Activated T-cell treated with anti-CD3 and anti-CD28 coated beads, Interleukin-2, amount 50 U/mL, for 72 hours (primary cell): ENCODE measurements around the gene EFCAB5. TPM values are rescaled to one million over a fixed set of nuclear protein-coding genes. Genes with fewer than 3 reads are reported as not detected.
A peak's percentile ranks its signal among the peaks of the same experiment; 100 is the strongest.
"Not testable (repeated sequence)": the region's sequence is repeated elsewhere in the genome, so short reads cannot be mapped to it uniquely, and the experiment has no call there.

Experiments used
- ATAC-seq, 2 donors: fragments of 150-1000 bp; cut with Tn5 transposase; replicated peaks in 1 of 2; 2 replicates each; pipeline ENCODE4 v1.10.0; 2021; ENCODE audit warnings: moderate library complexity in 2 of 2, mild to moderate bottlenecking in 1 of 2
- DNase-seq, 2 donors: peaks; one replicate each; pipeline ENCODE4 v3.0.0; 2021 to 2022; ENCODE audit warnings: mixed read lengths in 1 of 2
- H3K27ac Mint-ChIP-seq: one replicate; pipeline ENCODE4 v1.8.0; 2022; ENCODE audit warnings: mild to moderate bottlenecking, moderate library complexity, mixed read lengths
- H3K27me3 Mint-ChIP-seq: one replicate; pipeline ENCODE4 v1.8.0; 2022; ENCODE audit warnings: low read depth, mixed read lengths
- H3K36me3 Mint-ChIP-seq, 2 donors: one replicate each; pipeline ENCODE4 v1.8.0; 2022; ENCODE audit warnings: mixed read lengths in 2 of 2, mild to moderate bottlenecking in 1 of 2; ENCODE audit not compliant: insufficient read depth in 2 of 2
- H3K4me1 Mint-ChIP-seq: one replicate; pipeline ENCODE4 v1.8.0; 2022; ENCODE audit warnings: low read depth, mixed read lengths
- H3K4me3 Mint-ChIP-seq, 2 donors: one replicate each; pipeline ENCODE4 v1.8.0; 2022; ENCODE audit warnings: mild to moderate bottlenecking in 2 of 2, mixed read lengths in 2 of 2, moderate library complexity in 2 of 2
- H3K9me3 Mint-ChIP-seq, 2 donors: one replicate each; pipeline ENCODE4 v1.8.0; 2022; ENCODE audit warnings: mixed read lengths in 2 of 2
- total RNA-seq, 2 donors: library from RNA; stranded (reverse); gene quantifications; one replicate each; pipeline ENCODE4 v1.2.3, GENCODE V29; 2022

EFCAB5 gene
- total RNA-seq, 2 donors from 2014 or later, result 0.81 to 1.7 TPM

- no peaks in the 10 kb centered on the region for H3K36me3 Mint-ChIP-seq
- no peaks in the 10 kb centered on the region for H3K9me3 Mint-ChIP-seq
- ATAC-seq (no peak), DNase-seq (no peak)
- peaks cover 17% of the 10 kb centered on the region for H3K27me3 Mint-ChIP-seq
- H3K4me3 Mint-ChIP-seq, result no peak overlapping the region
- peaks cover 9% of the 10 kb centered on the region for H3K4me1 Mint-ChIP-seq
- H3K27ac Mint-ChIP-seq, result no peak overlapping the region
Observed at GRCh38 chr17:30095507-30096244, 154.2 kb downstream of the EFCAB5 start.

DNA sequence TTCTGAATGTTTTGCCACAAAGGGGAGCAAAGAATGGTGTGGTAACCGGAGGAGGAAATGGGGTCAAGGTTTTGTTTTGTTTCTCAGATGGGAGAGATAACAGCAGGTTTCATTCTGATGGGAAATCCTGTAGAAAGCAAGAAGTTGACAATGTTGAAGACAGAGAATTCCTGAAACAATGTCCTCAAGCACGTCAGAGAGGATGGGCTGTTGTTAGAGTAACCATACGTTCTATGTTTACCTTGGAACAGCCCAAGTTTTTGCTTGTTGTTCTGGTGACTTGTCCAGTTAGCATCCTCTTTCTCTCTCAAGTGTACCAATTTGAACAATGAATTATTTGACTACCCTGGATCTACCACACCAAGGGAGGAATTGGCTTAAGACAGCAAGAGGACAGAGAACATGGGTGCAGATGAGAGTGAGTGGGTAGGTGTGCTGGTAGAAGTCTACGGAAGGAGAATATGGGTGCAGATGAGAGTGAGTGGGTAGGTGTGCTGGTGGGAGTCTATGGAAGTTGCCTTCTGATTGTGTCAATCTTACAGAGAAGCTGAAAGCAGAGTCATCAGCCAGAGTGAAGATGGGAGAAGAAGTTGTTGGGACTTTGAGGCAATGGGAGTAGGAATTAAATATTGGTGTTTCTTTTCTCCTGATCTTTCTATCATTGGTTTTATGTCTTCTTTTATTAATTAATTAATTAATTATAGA lies 160.4 kb downstream of the EFCAB5 start:
- Mint-ChIP-seq H3K9me3 (no peaks in the 10 kb centered on the region), H3K27ac (no peak overlapping the region), H3K36me3 (no peaks in the 10 kb centered on the region), H3K27me3 (peaks cover 12% of the 10 kb centered on the region), H3K4me3 (no peak overlapping the region), H3K4me1 (peaks cover 10% of the 10 kb centered on the region)
- no peak for DNase-seq
- no peak for ATAC-seq

DNA sequence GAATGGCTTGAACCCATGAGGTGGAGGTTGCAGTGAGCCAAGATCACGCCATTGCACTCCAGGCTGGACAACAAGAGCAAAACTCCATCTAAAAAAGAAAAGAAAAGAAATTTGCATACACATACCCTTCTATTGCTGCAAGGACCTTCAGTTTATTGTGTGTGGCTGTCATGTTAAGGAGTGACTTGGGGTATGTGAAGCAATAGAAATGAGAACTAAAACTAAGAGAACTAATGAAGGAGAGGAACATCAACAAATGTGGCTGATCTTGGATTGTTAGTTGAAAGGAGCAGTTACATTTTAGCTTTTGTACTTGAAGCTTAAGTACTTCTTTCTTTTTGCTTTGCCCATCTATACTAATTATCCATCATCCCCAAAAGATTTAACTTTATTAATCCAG lies 162.5 kb downstream of the EFCAB5 start:
- H3K36me3 Mint-ChIP-seq, result no peaks in the 10 kb centered on the region
- H3K27me3 Mint-ChIP-seq, result peaks cover 12% of the 10 kb centered on the region
- ATAC-seq (no peak), DNase-seq (no peak)
- no peak overlapping the region for H3K4me3 Mint-ChIP-seq
- no peaks in the 10 kb centered on the region for H3K9me3 Mint-ChIP-seq
- no peak overlapping the region for H3K27ac Mint-ChIP-seq
- H3K4me1 Mint-ChIP-seq, result peaks cover 10% of the 10 kb centered on the region

GRCh38 chr17:30104575-30105339 lies 163.3 kb downstream of the EFCAB5 start:
- Mint-ChIP-seq H3K27me3 (peaks cover 12% of the 10 kb centered on the region), H3K4me1 (peaks cover 10% of the 10 kb centered on the region), H3K4me3 (peak overlapping the region; percentile 82 to 90), H3K36me3 (no peaks in the 10 kb centered on the region), H3K9me3 (no peaks in the 10 kb centered on the region), H3K27ac (peak overlapping the region; percentile 66)
- ATAC-seq (peak; percentile 90 to 94), DNase-seq (peak; percentile 73 to 79)

DNA sequence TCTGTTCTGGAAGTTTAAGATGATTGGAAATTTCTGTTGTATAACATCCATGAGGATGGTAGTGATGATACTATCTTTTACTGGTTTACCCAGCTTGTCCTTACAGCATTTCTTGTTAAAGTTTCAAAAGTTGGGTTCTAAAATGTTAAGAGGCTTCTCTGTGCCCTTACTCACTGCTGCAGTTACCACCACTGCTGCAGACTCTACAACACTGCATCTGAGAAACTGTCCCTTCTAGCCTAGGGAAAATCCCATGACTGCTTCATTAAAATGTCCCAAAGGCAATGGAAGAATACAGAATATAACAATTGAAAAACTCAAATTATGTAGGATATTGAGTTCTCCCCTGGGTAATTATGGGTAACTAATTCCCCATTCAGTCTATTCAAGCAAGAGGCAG lies 171.4 kb downstream of the EFCAB5 start:
- H3K27ac Mint-ChIP-seq, result no peak overlapping the region
- ATAC-seq (no peak), DNase-seq (no peak)
- H3K9me3 Mint-ChIP-seq, result no peaks in the 10 kb centered on the region
- H3K27me3 Mint-ChIP-seq, result peaks cover 5% of the 10 kb centered on the region
- H3K36me3 Mint-ChIP-seq, result peaks cover 3% of the 10 kb centered on the region in 2 donors
- no peak overlapping the region for H3K4me3 Mint-ChIP-seq
- peaks cover 30% of the 10 kb centered on the region for H3K4me1 Mint-ChIP-seq

DNA sequence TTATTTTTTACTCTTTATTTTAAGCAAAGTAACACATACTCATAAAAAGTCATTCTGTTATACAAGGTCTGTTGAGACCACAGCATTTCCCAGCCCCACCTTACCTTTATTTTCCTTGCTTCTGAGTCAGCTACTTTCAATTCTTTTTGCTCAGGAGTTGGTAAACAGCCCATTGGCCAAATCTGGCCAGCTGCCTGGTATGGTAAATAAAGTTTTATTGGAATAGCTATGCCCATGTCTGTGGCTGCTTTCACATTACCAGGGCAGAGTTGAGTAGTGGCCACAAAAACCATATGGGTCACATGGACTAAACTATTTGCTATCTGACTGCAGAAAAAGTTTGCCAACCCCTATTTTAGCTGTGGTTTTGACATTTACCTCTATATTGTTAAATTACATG lies 171.8 kb downstream of the EFCAB5 start:
- peaks cover 5% of the 10 kb centered on the region for H3K27me3 Mint-ChIP-seq
- H3K36me3 Mint-ChIP-seq, result peaks cover 3% of the 10 kb centered on the region in 2 donors
- DNase-seq (peak; percentile 45 to 46), ATAC-seq (peak; percentile 47 to 58)
- H3K4me3 Mint-ChIP-seq, result peak overlapping the region in 1 of 2 donors; percentile 10
- H3K4me1 Mint-ChIP-seq, result peaks cover 34% of the 10 kb centered on the region
- H3K27ac Mint-ChIP-seq, result peak overlapping the region; percentile 38
- no peaks in the 10 kb centered on the region for H3K9me3 Mint-ChIP-seq

GRCh38 chr17:30116345-30116660 lies 174.9 kb downstream of the EFCAB5 start:
- no peak for DNase-seq
- Mint-ChIP-seq H3K4me3 (peak overlapping the region; percentile 90 to 95), H3K27me3 (peaks cover 5% of the 10 kb centered on the region), H3K9me3 (no peaks in the 10 kb centered on the region), H3K36me3 (peaks cover 4 to 19% of the 10 kb centered on the region in 2 donors), H3K27ac (peak overlapping the region; percentile 97), H3K4me1 (peaks cover 61% of the 10 kb centered on the region)
- ATAC-seq, result no peak

DNA sequence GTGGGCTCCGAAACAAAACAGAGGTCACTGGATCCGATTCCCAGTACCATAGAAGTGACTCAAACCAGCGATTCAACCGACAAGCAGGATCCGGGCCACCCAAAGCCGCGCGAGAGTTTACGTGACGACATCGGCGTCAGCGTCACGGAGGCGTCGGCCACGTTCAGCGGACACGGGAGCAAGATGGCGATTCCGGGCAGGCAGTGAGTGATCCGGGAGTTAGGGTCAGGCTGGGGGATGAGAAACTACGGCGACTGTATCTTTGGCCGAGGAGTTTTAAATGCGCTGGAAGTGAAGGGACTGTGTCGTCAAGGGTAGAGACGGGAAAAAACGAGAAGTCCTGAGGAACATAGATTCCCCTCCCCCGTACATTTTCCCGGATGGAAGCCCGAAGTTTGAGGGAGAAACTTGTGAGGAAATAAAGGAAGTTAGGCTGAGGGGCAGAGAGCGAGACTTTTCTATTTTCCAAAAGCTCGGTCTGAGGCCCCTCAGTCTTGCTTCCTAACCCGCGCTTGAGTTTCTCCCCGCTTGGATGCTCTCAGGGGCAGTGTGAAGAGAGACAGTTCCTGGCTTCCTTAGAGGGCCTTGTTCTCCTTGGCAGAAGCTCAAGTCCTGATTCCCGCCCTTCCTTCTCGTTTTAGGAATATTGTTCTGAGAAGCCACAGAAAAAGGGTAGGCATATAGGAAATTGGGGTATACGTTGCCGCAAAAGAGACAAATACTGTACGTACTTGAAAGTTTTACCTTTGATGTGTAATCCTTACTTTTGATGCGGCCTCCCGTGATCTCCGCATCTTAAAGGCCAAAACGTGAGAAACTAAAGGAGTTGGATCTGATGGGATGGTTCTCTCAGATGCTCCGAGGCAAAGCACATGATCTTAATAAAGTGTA lies 175.5 kb downstream of the EFCAB5 start, which contains the start of gene NSRP1:
Gene NSRP1, plus strand, starts transcription at position 156 of the 891 bp plus-strand sequence. Its CDS starts 28 bp downstream, at position 184.
- Mint-ChIP-seq H3K27ac (peak within 1 kb of the TSS; percentile 97), H3K27me3 (peaks cover 5% of the 10 kb centered on the region), H3K4me3 (peak within 1 kb of the TSS; percentile 90 to 95), H3K4me1 (peaks cover 67% of the 10 kb centered on the region), H3K36me3 (peaks cover 6 to 19% of the 10 kb centered on the region in 2 donors), H3K9me3 (no peaks in the 10 kb centered on the region)
- peak; percentile 89 to 92 for ATAC-seq
- peak; percentile 95 for DNase-seq

DNA sequence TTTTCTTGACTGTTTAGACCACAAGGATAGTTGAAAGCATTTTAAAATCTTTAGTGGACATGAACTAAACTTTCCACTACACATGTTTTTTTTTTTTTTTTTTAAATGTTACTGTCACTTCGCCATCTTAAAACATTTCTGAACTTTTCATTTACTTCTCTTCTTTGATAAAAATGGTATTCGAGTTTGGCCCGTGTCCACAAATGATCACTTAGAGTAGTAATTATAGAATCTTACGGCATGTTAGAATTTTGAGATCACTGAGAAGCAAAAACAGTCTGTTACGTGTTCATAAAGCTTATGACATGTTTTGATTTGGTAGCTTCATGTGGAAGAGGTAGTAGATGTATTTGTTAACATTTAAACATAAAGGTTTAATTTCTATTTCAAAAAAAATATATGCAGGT lies 176.2 kb downstream of the EFCAB5 start:
- H3K27me3 Mint-ChIP-seq, result peaks cover 5% of the 10 kb centered on the region
- H3K9me3 Mint-ChIP-seq, result no peaks in the 10 kb centered on the region
- H3K27ac Mint-ChIP-seq, result peak overlapping the region; percentile 97
- ATAC-seq, result no peak
- no peak for DNase-seq
- H3K36me3 Mint-ChIP-seq, result peaks cover 6 to 19% of the 10 kb centered on the region in 2 donors
- H3K4me3 Mint-ChIP-seq, result peak overlapping the region; percentile 90 to 95
- peaks cover 65% of the 10 kb centered on the region for H3K4me1 Mint-ChIP-seq

GRCh38 chr17:30118635-30119034 lies 177.2 kb downstream of the EFCAB5 start:
- Mint-ChIP-seq H3K4me1 (peaks cover 56% of the 10 kb centered on the region), H3K4me3 (peak overlapping the region; percentile 90 to 95), H3K27ac (peak overlapping the region; percentile 97), H3K36me3 (peaks cover 6 to 20% of the 10 kb centered on the region in 2 donors)
- H3K9me3 Mint-ChIP-seq, DNase-seq, ATAC-seq, H3K27me3 Mint-ChIP-seq: not testable (repeated sequence)

DNA sequence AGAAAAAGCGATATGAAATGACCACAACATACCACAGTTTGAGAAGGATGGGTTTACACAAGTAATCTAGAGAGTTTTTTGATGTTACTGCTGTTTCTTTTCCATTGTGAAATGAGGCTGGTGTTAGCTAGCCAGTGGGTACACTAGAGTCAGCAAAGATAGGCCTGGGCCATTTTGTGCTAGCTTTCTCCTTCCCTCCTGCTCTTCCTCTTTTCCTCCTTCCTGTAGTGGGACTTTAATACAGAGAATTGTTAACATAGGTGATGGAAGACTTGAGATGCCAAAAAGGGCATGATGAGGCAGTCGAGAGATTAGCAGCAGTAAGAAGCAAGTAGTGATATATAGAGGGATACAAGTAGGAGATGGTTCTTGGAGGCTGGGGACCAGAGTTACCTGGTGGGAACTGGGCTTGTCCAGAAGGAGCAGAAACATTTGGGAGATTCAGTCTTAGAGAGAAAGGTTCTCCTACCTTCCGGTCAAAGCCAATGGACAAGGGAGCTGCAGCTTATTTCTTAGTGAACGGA lies 182.9 kb downstream of the EFCAB5 start:
- Mint-ChIP-seq H3K4me3 (no peak overlapping the region), H3K9me3 (no peaks in the 10 kb centered on the region), H3K4me1 (peaks cover 50% of the 10 kb centered on the region), H3K36me3 (peaks cover 3 to 13% of the 10 kb centered on the region in 2 donors), H3K27ac (no peak overlapping the region), H3K27me3 (no peaks in the 10 kb centered on the region)
- DNase-seq, result no peak
- ATAC-seq, result no peak

DNA sequence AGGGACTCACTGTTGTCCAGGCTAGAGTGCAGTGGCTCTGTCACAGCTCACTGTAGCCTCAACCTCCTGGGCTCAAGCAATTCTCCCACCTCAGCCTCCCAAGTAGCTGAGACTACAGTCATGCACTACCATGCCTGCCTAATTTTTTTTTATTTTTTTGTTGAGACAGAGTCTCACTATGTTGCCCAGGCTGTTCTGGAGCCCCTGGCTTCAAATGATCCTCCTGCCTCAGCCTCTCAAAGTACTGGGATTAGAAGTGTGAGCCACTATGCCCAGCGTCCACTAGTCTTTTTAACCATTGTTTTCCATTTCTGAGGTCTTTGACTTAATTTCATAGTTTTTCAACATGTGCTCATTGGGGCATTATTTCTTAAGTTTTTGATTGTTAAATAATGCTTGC lies 188.7 kb downstream of the EFCAB5 start:
- Mint-ChIP-seq H3K27ac (no peak overlapping the region), H3K27me3 (no peaks in the 10 kb centered on the region), H3K9me3 (no peaks in the 10 kb centered on the region), H3K4me3 (no peak overlapping the region), H3K4me1 (peaks cover 14% of the 10 kb centered on the region), H3K36me3 (peaks cover 0 to 13% of the 10 kb centered on the region in 2 donors)
- no peak for ATAC-seq
- DNase-seq, result no peak
